ENCODE data around the gene TLR10.
"Not testable (repeated sequence)": the region's sequence is repeated elsewhere in the genome, so short reads cannot be mapped to it uniquely, and the experiment has no call there.

Gene TLR10

GRCh38 chr4:38782452-38783108, at the start of gene TLR10:
TSS of gene TLR10 (minus strand) at chr4:38782990. CDS start at chr4:38775590, 7,400 bp downstream.
- no peak for DNase-seq (ENCODE audit: low read depth in 1 of 2, low spot score in 1 of 2)

GRCh38 chr4:38832206-38832605, 49.4 kb upstream of the TLR10 start:
- no peak for DNase-seq (ENCODE audit: low read depth in 1 of 2, low spot score in 1 of 2)

- DNase-seq (ENCODE audit: low read depth in 1 of 2, low spot score in 1 of 2) = no peak
Observed at GRCh38 chr4:38831653-38832052, 48.9 kb upstream of the TLR10 start.

- no peak for DNase-seq (ENCODE audit: low read depth in 1 of 2, low spot score in 1 of 2)
Observed at GRCh38 chr4:38829237-38829636, 46.4 kb upstream of the TLR10 start.

- DNase-seq (ENCODE audit: low read depth in 1 of 2, low spot score in 1 of 2) = no peak
Observed at GRCh38 chr4:38823766-38824165, 41.0 kb upstream of the TLR10 start.

GRCh38 chr4:38822748-38823303, 40.0 kb upstream of the TLR10 start:
- DNase-seq (ENCODE audit: low read depth in 1 of 2, low spot score in 1 of 2) = no peak

GRCh38 chr4:38821739-38822138, 38.9 kb upstream of the TLR10 start:
- DNase-seq (ENCODE audit: low read depth in 1 of 2, low spot score in 1 of 2) = no peak

- DNase-seq (ENCODE audit: low read depth in 1 of 2, low spot score in 1 of 2) = no peak
Observed at GRCh38 chr4:38820329-38821061, 37.7 kb upstream of the TLR10 start.

GRCh38 chr4:38819569-38819968, 36.8 kb upstream of the TLR10 start:
- DNase-seq (ENCODE audit: low read depth in 1 of 2, low spot score in 1 of 2) = no peak

- DNase-seq (ENCODE audit: low read depth in 1 of 2, low spot score in 1 of 2) = no peak
Observed at GRCh38 chr4:38818441-38818976, 35.7 kb upstream of the TLR10 start.

- no peak for DNase-seq (ENCODE audit: low read depth in 1 of 2, low spot score in 1 of 2)
Observed at GRCh38 chr4:38815885-38816782, 33.3 kb upstream of the TLR10 start.

- no peak for DNase-seq (ENCODE audit: low read depth in 1 of 2, low spot score in 1 of 2)
Observed at GRCh38 chr4:38814386-38814785, 31.6 kb upstream of the TLR10 start.

- no peak for DNase-seq (ENCODE audit: low read depth in 1 of 2, low spot score in 1 of 2)
Observed at GRCh38 chr4:38811297-38811696, 28.5 kb upstream of the TLR10 start.

- not testable (repeated sequence) for DNase-seq (ENCODE audit: low read depth in 1 of 2, low spot score in 1 of 2)
Observed at GRCh38 chr4:38807462-38807861, 24.7 kb upstream of the TLR10 start.

- DNase-seq (ENCODE audit: low read depth in 1 of 2, low spot score in 1 of 2) = not testable (repeated sequence)
Observed at GRCh38 chr4:38806251-38806650, 23.5 kb upstream of the TLR10 start.

- DNase-seq (ENCODE audit: low read depth in 1 of 2, low spot score in 1 of 2) = no peak
Observed at GRCh38 chr4:38805530-38806145, 22.8 kb upstream of the TLR10 start.

- no peak for DNase-seq (ENCODE audit: low read depth in 1 of 2, low spot score in 1 of 2)
Observed at GRCh38 chr4:38804654-38805295, 22.0 kb upstream of the TLR10 start, which contains the start of gene TLR1. TSS of gene TLR1 (minus strand) at chr4:38804791. CDS start at chr4:38798831, 5,960 bp downstream.

- no peak for DNase-seq (ENCODE audit: low read depth in 1 of 2, low spot score in 1 of 2)
Observed at GRCh38 chr4:38803833-38804653, 21.3 kb upstream of the TLR10 start.

Measured in stimulated activated CD4-positive, alpha-beta T cell treated with anti-CD3 and anti-CD28 coated beads, Interleukin-15, amount 100 ng/mL, for 1 hour (primary cell).